HFF-Myc (cell line): ENCODE data around the gene SPRY1.

Experiments
- DNase-seq: peaks from one replicate; pipeline ENCODE4 v3.0.0-alpha.2; 2011; ENCODE audit warnings: low read depth; ENCODE audit errors: extremely low read depth
- H3K4me3 ChIP-seq: replicated peaks from 2 replicates; pipeline ENCODE4 v1.5.1; 2011; ENCODE audit warnings: low read depth, mild to moderate bottlenecking, control low read depth, low read length
- CTCF ChIP-seq: IDR thresholded peaks from 2 replicates; pipeline ENCODE4 v1.5.1; 2012; ENCODE audit warnings: mild to moderate bottlenecking, low read depth, low read length, control low read depth; ENCODE audit errors: missing control alignments

SPRY1 gene

GRCh38 chr4:123351713-123352112 lies 44.9 kb upstream of the SPRY1 start:
- no peak overlapping the region for H3K4me3 ChIP-seq
- TF ChIP-seq CTCF: no peak
- DNase-seq: no peak

- no peak for TF ChIP-seq CTCF
- H3K4me3 ChIP-seq: no peak overlapping the region
- no peak for DNase-seq
Measured at GRCh38 chr4:123352240-123352945, 44.2 kb upstream of the SPRY1 start.

GRCh38 chr4:123352966-123353365 lies 43.6 kb upstream of the SPRY1 start:
- no peak overlapping the region for H3K4me3 ChIP-seq
- TF ChIP-seq CTCF: no peak
- DNase-seq: no peak

GRCh38 chr4:123353656-123354055 lies 42.9 kb upstream of the SPRY1 start:
- DNase-seq: no peak
- TF ChIP-seq CTCF: no peak

GRCh38 chr4:123354701-123355100 lies 41.9 kb upstream of the SPRY1 start:
- no peak overlapping the region for H3K4me3 ChIP-seq
- DNase-seq: no peak
- TF ChIP-seq CTCF: no peak

More at GRCh38 chr4:123353656-123354055, 42.9 kb upstream of the SPRY1 start:
- H3K4me3 ChIP-seq: no peak overlapping the region

GRCh38 chr4:123356921-123357320 lies 39.7 kb upstream of the SPRY1 start:
- no peak overlapping the region for H3K4me3 ChIP-seq
- no peak for TF ChIP-seq CTCF
- no peak for DNase-seq
